Effector memory CD8-positive, alpha-beta T cell (primary cell): ENCODE results near the gene DUSP7.

Source experiments
- ATAC-seq: fragments of 150-1000 bp; cut with Tn5 transposase; replicated peaks from 2 replicates; pipeline ENCODE4 v1.10.0; 2021; ENCODE audit warnings: mild to moderate bottlenecking, moderate library complexity
- DNase-seq, 3 experiments: peaks; one replicate each; pipeline ENCODE4 v3.0.0; 2021
- H3K27ac Mint-ChIP-seq, 2 donors: one replicate each; pipeline ENCODE4 v1.8.0; 2022; ENCODE audit warnings: mild to moderate bottlenecking in 2 of 2, mixed read lengths in 2 of 2, moderate library complexity in 2 of 2
- H3K27me3 Mint-ChIP-seq, 2 donors: one replicate each; pipeline ENCODE4 v1.8.0; 2022; ENCODE audit warnings: mixed read lengths in 2 of 2
- H3K36me3 Mint-ChIP-seq: one replicate; pipeline ENCODE4 v1.8.0; 2022; ENCODE audit warnings: mild to moderate bottlenecking, moderate library complexity, mixed read lengths; ENCODE audit not compliant: insufficient read depth
- H3K4me1 Mint-ChIP-seq, 2 donors: one replicate each; pipeline ENCODE4 v1.8.0; 2022; ENCODE audit warnings: low read depth in 2 of 2, mixed read lengths in 2 of 2
- H3K4me3 Mint-ChIP-seq, 2 donors: one replicate each; pipeline ENCODE4 v1.8.0; 2022; ENCODE audit warnings: mild to moderate bottlenecking in 2 of 2, mixed read lengths in 2 of 2, moderate library complexity in 2 of 2
- H3K9me3 Mint-ChIP-seq, 2 donors: one replicate each; pipeline ENCODE4 v1.8.0; 2022; ENCODE audit warnings: mixed read lengths in 2 of 2
- total RNA-seq, 9 experiments: gene quantifications; one replicate each; lab custom pipeline; 2026; lab: John Stamatoyannopoulos, UW

Gene DUSP7, protein sequence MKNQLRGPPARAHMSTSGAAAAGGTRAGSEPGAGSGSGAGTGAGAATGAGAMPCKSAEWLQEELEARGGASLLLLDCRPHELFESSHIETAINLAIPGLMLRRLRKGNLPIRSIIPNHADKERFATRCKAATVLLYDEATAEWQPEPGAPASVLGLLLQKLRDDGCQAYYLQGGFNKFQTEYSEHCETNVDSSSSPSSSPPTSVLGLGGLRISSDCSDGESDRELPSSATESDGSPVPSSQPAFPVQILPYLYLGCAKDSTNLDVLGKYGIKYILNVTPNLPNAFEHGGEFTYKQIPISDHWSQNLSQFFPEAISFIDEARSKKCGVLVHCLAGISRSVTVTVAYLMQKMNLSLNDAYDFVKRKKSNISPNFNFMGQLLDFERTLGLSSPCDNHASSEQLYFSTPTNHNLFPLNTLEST
- 7.4 to 25.2 (median 20.4) reads per million in 9 experiments for total RNA-seq

DNA sequence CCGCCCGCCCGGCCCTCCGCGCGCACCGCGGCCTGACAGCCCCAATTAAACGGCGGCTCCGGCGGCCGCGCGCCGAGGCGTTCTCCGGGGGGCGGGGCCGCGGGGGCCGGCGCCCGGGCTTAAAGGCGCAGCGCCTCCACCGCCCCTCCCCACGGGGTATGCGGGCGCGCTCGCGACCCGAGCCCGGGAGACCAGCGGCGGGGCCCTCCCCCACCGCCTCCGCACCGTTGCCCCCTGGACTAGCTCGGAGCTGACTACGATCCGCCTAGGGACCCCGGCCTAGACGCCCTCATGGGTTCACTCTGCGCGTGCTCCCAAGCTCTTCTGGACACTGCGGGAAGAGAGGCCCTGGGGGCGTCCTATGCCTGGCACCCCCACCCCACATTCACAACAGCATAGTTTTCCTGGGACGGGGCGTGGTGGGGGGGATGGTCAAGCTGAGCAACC is at the start of gene DUSP7:
DUSP7 (minus strand) TSS at position 51 of the 447 bp plus-strand sequence. CDS start 205 bp downstream, outside the sequence.
- peak within 1 kb of the TSS; percentile 91 to 96 for H3K4me3 Mint-ChIP-seq
- H3K4me1 Mint-ChIP-seq: peaks cover 30 to 48% of the 10 kb centered on the region in 2 donors
- H3K27me3 Mint-ChIP-seq: no peaks in the 10 kb centered on the region
- no peaks in the 10 kb centered on the region for H3K9me3 Mint-ChIP-seq
- peak within 1 kb of the TSS; percentile 94 to 96 for H3K27ac Mint-ChIP-seq
- DNase-seq: peak; percentile 57 to 64 (median 61)
- peaks cover 50% of the 10 kb centered on the region for H3K36me3 Mint-ChIP-seq
- peak; percentile 32 for ATAC-seq

DNA sequence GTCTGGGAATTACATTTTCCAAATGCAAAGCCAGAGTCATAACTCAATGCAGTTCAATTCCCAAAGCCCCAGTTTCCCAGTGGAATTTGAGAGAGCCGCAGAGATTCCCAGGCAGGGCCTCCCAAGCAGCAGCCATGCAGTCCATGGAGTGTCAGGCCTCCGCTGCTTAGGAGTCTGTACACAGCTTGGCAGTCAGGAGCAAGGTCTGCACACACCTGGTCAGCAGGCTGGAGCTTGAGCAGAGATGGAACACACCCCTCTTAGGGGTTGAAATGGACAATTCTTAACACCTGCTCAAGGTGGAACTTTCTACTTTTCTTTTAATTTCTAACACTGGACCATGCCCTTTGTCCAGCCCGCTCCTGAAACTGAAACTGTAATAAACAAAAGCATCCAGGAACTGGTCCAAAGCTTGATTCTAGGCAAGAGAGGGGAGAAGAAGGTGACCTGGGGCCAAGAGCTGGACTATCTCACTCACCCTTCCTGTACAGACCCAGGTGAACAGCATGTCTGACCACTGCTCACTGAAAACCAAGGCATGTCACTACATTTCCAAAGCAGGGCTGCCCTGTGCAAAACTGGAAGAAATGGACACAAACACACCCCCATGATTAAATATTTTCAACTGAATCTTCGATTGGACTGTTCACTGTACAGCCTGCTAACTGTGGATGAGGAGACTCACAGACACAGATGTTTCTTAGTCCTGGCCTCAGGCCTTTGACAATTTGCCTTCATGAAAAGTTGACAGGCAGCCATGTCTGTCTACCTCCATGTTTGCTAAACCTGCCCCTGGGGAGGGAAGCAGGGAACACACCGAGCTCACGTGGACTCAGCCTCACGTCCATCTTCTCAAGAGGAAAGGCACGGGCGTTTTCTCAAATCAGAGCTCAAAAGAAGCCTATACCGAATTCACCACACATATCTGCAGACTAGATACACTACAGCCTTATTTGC is 48.6 kb upstream of the DUSP7 start:
- H3K9me3 Mint-ChIP-seq: peaks cover 0 to 15% of the 10 kb centered on the region in 2 donors
- H3K27ac Mint-ChIP-seq: no peak overlapping the region
- no peak overlapping the region for H3K4me3 Mint-ChIP-seq
- H3K27me3 Mint-ChIP-seq: no peaks in the 10 kb centered on the region
- H3K36me3 Mint-ChIP-seq: no peaks in the 10 kb centered on the region
- ATAC-seq (no peak), DNase-seq (no peak)
- H3K4me1 Mint-ChIP-seq: peaks cover 4 to 6% of the 10 kb centered on the region in 2 donors

DNA sequence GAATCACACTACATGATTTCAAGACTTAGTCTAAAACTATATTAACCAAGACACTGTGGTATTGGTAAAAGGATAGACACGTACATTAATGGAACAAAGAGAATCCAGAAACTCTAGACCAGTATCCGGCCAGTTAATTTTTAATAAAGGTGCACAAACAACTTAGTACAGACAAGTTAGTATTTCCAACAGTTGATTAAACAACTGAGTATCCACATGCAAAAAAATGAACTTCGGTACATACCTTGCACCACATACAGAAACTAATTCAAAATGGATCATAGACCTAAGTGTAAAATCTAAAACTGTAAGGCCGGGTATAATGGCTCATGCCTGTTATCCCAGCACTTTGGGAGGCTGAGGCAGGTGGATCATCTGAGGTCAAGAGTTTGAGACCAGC is 46.6 kb upstream of the DUSP7 start:
- H3K27ac Mint-ChIP-seq: no peak overlapping the region
- no peak overlapping the region for H3K4me3 Mint-ChIP-seq
- ATAC-seq (no peak), DNase-seq (no peak)
- no peaks in the 10 kb centered on the region for H3K27me3 Mint-ChIP-seq
- peaks cover 8 to 9% of the 10 kb centered on the region in 2 donors for H3K4me1 Mint-ChIP-seq
- H3K9me3 Mint-ChIP-seq: peaks cover 0 to 15% of the 10 kb centered on the region in 2 donors
- no peaks in the 10 kb centered on the region for H3K36me3 Mint-ChIP-seq

DNA sequence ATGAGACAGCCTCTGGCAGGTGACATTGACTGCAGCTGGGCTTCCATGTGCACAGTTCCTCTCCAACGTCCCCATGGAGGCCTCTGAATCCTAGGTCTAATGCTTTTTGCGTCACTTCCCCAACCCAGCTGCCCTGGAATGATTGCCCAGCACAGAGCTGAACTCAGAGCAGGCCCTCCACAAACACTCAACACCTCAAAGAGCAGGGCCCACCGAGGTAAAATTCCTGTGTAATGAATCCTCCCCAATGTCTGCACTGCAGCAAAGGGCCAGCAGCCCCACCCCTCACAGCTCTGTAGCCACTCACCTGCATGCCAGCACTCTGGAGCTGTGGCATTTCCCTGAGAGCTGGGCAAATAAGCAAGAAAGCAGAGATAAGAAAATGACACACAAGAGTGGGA is 42.6 kb upstream of the DUSP7 start:
- H3K4me3 Mint-ChIP-seq: no peak overlapping the region
- no peaks in the 10 kb centered on the region for H3K27me3 Mint-ChIP-seq
- H3K4me1 Mint-ChIP-seq: peaks cover 8 to 9% of the 10 kb centered on the region in 2 donors
- no peaks in the 10 kb centered on the region for H3K36me3 Mint-ChIP-seq
- ATAC-seq (no peak), DNase-seq (no peak)
- H3K9me3 Mint-ChIP-seq: peaks cover 0 to 15% of the 10 kb centered on the region in 2 donors
- peak overlapping the region in 1 of 2 donors; percentile 68 for H3K27ac Mint-ChIP-seq

DNA sequence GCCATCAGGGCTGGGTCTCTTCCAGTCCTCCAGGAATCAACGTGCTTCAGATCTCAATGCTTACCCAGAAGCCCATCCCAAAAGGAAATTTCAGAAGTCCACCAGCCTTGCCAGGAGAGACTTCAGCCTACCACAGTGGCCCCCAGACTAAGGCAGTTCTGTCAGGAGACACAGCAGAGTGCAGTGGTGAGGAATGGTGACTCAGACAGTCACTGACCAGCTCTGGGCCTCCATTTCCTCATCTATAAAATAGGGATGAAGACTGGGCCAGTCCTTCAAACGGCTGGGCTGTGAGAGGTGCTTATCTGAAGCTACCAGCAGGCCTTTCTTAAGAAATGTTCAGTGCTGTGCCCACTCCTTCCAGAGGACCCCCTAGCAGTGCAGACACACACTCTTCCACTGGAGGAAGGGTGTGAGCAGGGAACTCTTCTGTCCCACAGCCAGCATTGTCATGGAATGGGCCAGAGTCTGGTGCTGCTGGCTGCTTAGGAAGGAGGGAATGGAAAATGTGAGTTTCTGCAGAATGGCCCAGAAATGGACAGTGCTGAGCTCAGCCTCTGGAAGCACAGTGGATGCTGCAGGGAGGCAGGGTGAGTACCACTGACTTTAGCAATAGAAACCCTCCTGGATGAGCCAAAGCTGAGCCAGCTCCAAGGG is 41.6 kb upstream of the DUSP7 start:
- ATAC-seq: no peak
- peaks cover 8 to 9% of the 10 kb centered on the region in 2 donors for H3K4me1 Mint-ChIP-seq

DNA sequence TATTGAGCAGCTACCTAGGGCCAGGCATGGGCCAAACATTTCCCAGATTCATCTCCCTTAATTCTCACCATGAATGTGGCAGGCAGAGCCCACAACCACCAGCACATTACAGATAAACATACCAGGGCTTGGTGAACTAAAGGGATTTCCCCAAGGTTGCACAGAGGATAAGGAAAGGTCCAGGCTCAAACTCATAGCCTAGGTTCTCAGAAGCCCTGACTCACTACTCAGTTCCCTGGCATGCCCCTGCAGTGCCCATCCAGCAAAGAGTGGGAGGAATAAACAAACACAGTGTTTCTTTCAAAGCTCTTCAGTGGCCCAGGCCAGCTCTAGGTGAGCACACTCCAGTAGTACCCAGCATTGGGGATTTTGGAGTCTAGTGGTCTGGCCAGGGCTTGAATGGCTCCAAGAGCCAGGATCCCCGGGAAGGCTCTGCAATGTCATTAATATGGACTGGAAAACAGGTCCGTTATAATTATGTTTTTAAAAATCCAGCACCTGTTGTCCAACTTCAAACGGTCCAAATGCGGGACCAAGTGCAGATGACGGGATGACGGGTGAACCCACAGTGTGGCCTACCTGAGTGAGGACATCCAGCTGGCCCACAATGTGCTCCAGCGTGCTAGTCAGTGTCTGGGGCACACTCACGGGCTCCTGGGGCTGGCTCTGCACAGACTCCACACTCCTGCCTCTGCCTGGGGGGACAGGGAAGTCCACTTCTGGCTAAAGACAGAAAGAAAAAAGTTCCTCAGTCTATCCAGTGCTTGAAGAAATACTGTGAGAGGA is 39.8 kb upstream of the DUSP7 start:
- H3K9me3 Mint-ChIP-seq: peaks cover 0 to 10% of the 10 kb centered on the region in 2 donors

More for the DNA sequence above, 41.6 kb upstream of the DUSP7 start:
- no peak for DNase-seq
- H3K9me3 Mint-ChIP-seq: peaks cover 0 to 15% of the 10 kb centered on the region in 2 donors
- no peaks in the 10 kb centered on the region for H3K36me3 Mint-ChIP-seq
- H3K27ac Mint-ChIP-seq: no peak overlapping the region
- H3K4me3 Mint-ChIP-seq: no peak overlapping the region
- H3K27me3 Mint-ChIP-seq: no peaks in the 10 kb centered on the region

DNA sequence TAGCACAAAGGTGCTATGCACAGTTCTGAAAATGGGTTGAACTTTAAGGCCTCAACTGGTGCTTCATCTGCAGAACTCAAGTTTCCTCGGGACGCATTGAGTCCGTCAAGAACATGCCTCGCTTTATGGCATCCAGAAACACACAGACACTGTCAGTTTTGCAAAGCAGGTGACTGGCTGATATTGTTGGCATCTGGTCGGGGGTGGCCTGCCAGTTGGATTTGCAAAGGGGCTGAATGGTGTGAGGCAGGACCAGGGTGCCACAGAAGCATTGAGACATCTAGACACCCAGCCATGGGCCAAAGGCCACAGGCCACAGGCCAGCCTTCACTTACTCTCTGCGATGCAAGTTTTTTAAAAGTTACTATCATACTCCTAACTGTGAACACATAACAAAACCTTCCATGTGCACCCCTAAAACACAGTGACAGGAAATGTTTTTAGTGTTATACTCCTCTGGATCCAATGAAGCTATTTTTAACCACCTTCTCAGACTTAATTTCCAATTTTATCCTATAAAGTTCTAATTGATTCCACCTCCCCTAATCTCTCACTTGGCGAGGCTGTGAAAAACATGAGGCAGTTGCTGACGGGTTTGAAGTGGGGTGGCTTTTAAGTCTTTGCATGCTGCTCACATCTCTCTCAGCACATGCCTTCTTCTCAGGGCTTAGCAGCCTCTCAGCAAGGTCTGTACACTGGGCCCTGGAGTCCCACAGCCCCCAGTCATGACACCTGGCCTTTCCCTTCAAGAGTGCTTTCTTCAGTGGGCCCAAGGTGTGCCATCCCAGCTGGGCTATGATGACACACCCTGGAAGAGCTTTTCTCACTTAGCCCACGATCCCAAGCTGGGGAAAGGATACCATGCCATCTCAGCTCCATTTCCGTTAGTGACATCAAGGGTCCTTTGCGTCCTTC is 38.5 kb upstream of the DUSP7 start:
- no peaks in the 10 kb centered on the region for H3K36me3 Mint-ChIP-seq
- peaks cover 3 to 4% of the 10 kb centered on the region in 2 donors for H3K4me1 Mint-ChIP-seq
- no peak overlapping the region for H3K27ac Mint-ChIP-seq
- ATAC-seq (no peak), DNase-seq (no peak)
- no peaks in the 10 kb centered on the region for H3K9me3 Mint-ChIP-seq
- H3K4me3 Mint-ChIP-seq: no peak overlapping the region
- no peaks in the 10 kb centered on the region for H3K27me3 Mint-ChIP-seq

More for the DNA sequence above, 39.8 kb upstream of the DUSP7 start:
- ATAC-seq (no peak), DNase-seq (no peak)
- Mint-ChIP-seq H3K27ac (peak overlapping the region in 1 of 2 donors; percentile 32), H3K4me3 (no peak overlapping the region), H3K27me3 (no peaks in the 10 kb centered on the region), H3K36me3 (no peaks in the 10 kb centered on the region), H3K4me1 (peaks cover 8 to 9% of the 10 kb centered on the region in 2 donors)

DNA sequence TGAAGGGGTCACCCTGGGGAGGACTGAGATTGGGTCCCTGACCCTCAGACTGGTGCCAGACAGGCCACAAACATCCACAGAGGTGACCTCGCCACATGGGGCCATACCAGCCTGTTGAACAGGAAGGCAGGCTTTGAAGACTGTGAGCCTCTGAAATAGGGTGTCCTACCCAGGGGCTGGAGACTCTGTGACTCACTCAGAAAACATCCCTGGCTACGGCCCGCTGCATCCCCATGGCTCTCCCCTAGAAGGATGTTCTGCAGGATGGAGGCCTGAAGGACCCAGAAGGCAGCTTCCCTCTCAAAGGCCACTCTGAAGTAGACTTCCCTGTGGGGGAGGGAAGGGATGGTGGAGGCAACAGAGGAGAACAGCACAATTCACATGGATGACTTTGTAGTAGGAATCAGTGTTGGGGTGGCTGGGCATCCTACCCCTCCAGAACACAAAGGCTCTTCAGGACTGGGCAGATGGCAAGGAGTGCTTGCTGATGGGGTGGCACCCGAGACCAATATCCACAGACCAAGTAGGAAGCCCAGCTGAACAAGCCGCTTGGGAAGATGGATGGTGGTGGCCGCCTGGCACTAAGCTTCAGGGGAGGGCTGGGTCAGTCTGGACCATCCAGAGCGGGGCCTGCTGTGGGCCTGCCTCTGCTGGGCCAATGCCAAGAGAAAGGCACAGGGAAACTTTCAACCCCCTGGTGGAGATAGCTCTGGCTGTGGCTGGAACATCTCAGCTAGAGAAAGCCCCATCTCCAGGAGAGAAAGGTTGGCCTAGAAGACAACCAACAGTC is 37.6 kb upstream of the DUSP7 start:
- no peak overlapping the region for H3K4me3 Mint-ChIP-seq
- H3K27ac Mint-ChIP-seq: peak overlapping the region in 1 of 2 donors; percentile 15
- no peaks in the 10 kb centered on the region for H3K27me3 Mint-ChIP-seq
- DNase-seq (no peak), ATAC-seq (no peak)
- no peaks in the 10 kb centered on the region for H3K36me3 Mint-ChIP-seq
- H3K9me3 Mint-ChIP-seq: no peaks in the 10 kb centered on the region
- H3K4me1 Mint-ChIP-seq: peaks cover 0 to under 1% of the 10 kb centered on the region in 2 donors

DNA sequence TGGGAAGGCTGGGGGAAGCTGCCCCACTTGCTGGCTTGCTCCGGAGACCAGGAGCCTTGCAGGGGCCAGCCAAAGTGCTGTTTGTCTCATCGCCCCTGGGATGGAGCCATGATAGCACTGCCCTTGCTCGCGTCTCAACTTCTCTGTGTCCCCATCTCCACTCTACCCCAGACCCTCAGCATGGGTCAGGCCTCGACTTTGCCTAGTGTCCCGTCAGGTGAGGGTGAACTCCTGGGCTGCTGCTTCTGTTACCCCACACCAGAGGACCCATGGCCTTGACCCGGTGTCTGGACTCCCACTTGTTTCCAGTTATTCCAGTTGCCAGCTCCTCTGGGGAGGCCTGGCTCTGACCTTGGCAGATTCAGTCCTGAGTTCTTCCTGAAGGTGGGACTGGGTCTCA is 36.5 kb upstream of the DUSP7 start:
- H3K4me1 Mint-ChIP-seq: no peaks in the 10 kb centered on the region
- DNase-seq (no peak), ATAC-seq (no peak)
- H3K36me3 Mint-ChIP-seq: no peaks in the 10 kb centered on the region
- H3K4me3 Mint-ChIP-seq: no peak overlapping the region
- no peaks in the 10 kb centered on the region for H3K27me3 Mint-ChIP-seq
- H3K27ac Mint-ChIP-seq: no peak overlapping the region
- no peaks in the 10 kb centered on the region for H3K9me3 Mint-ChIP-seq

DNA sequence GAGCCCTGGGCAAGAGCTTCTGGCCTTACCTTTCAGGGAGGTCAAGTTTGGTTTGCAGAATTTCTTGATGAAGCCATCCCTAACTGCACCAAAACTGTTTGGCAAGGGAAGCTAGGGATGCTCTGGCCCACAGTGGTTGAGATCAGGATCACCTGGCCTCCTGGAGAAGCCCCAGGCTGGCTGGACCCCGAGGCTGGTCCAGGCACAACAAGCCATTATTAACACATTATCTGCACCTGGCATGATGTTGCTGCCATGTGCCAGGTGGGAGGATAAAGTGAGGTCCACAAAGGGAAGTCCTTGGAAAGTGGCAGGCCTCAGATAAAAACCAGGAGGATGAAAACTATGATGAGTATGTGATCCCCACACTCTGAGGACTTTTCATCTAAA is 35.9 kb upstream of the DUSP7 start:
- H3K9me3 Mint-ChIP-seq: no peaks in the 10 kb centered on the region
- no peak overlapping the region for H3K4me3 Mint-ChIP-seq
- H3K36me3 Mint-ChIP-seq: no peaks in the 10 kb centered on the region
- no peaks in the 10 kb centered on the region for H3K27me3 Mint-ChIP-seq
- H3K4me1 Mint-ChIP-seq: peaks cover 5 to 6% of the 10 kb centered on the region in 2 donors
- DNase-seq (no peak), ATAC-seq (no peak)
- no peak overlapping the region for H3K27ac Mint-ChIP-seq

DNA sequence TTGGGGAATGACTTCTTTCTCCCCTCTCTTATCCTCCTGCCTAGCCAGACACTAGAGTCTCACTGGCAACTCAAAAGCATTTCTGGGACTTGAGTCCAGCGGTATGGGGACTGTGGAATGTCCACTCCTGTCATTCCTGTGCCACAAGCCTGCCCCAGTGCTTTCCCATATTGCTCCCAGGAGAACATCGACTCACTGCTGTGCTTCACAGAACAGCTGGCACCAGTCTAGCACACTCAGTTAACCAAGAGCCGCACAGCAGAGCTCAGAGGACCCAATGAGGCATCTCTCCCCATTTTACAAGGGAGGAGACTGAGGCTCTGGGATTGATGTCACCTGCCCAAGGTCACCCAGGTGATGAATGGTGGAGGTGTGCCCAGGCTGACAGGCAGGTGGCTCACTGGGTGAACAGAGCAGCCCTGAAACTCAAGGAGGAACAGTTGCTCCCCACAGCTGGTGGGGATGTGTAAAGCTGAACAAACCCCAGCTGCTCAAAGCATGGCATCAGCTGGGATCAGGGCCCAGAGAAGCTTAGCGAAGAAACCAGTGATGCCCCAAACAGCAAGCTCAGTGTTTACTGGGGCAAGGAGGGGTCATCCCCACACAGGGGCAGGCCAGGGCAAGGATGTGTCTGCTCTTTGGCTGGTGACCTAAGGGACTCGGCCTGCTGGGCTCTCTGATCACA is 35.4 kb upstream of the DUSP7 start:
- ATAC-seq: no peak
- H3K4me1 Mint-ChIP-seq: peaks cover 8 to 10% of the 10 kb centered on the region in 2 donors
- H3K9me3 Mint-ChIP-seq: no peaks in the 10 kb centered on the region
- no peak overlapping the region for H3K4me3 Mint-ChIP-seq
- no peak for DNase-seq
- H3K27ac Mint-ChIP-seq: no peak overlapping the region
- H3K36me3 Mint-ChIP-seq: no peaks in the 10 kb centered on the region
- no peaks in the 10 kb centered on the region for H3K27me3 Mint-ChIP-seq
